Mucosa of descending colon (tissue), 3 donors: ENCODE measurements around the gene NLRX1. TPM values are rescaled to one million over a fixed set of nuclear protein-coding genes. Genes with fewer than 3 reads are reported as not detected.

ENCODE experiments used
- ATAC-seq: fragments of 200-7000 bp; cut with Tn5 transposase; one replicate; pipeline ENCODE4 v1.9.1; 2020; ENCODE audit warnings: mild to moderate bottlenecking, moderate library complexity
- DNase-seq, 3 donors: peaks; one replicate each; pipeline ENCODE4 v3.0.0-alpha.2; 2020
- H3K36me3 ChIP-seq: fragments of 200-600 bp; one replicate; pipeline ENCODE4 v1.8.0; 2021; ENCODE audit warnings: low read depth, mild to moderate bottlenecking
- H3K4me1 ChIP-seq: fragments of 200-600 bp; one replicate; pipeline ENCODE4 v1.8.0; 2021; ENCODE audit warnings: low read depth, mild to moderate bottlenecking
- H3K4me3 ChIP-seq: fragments of 200-600 bp; one replicate; pipeline ENCODE4 v1.8.0; 2021; ENCODE audit warnings: mild to moderate bottlenecking
- H3K9me3 ChIP-seq: fragments of 200-600 bp; one replicate; pipeline ENCODE4 v1.8.0; 2021; ENCODE audit warnings: mild to moderate bottlenecking
- CTCF ChIP-seq: fragments of 200-600 bp; IDR thresholded peaks from one replicate; pipeline ENCODE4 v1.8.0; 2022; ENCODE audit warnings: antibody characterized with exemption, mild to moderate bottlenecking
- intact Hi-C, 2 donors: fragments of 100-400 bp; cut with DNase I in 1 of 2; cut with micrococcal nuclease in 1 of 2; formaldehyde crosslinking; loops; one replicate each; pipeline versions ENCODE4 v1.11.0 to v1.11.1; 2022; cut with DNase I, micrococcal nuclease
- total RNA-seq, 3 donors: library from RNA; stranded (reverse); fragmentation: NEBNext Ultra II Directional in 2 of 3; extraction: Animal tissue kit (Norgen Biotek cat#: 25700) in 2 of 3; gene quantifications; one replicate each; pipeline versions ENCODE4 v1.2.1 to v1.2.4, GENCODE V29; 2021 to 2023
- donor health status: DM: no; HTN: no; CAD: no; lungs with moderate emphysema.
- donor health status: DM: no; HTN: no; CAD: no.
- donor health status: DM: no; HTN: yes; CAD: no.

NLRX1 gene
- total RNA-seq, 3 donors from 2014 or later, result 14.1 to 19.3 (median 16.3) TPM

GRCh38 chr11:119144825-119145486, 23.6 kb upstream of the NLRX1 start:
- H3K9me3 ChIP-seq, result no peaks in the 10 kb centered on the region
- peak; percentile 67 to 84 (median 72) for DNase-seq
- peak; percentile 45 for TF ChIP-seq CTCF
- ATAC-seq, result peak; percentile 91
- intact Hi-C loops, result no loop called here
- no peaks in the 10 kb centered on the region for H3K36me3 ChIP-seq
- H3K4me1 ChIP-seq, result peaks cover 12% of the 10 kb centered on the region
- no peak overlapping the region for H3K4me3 ChIP-seq

DNA sequence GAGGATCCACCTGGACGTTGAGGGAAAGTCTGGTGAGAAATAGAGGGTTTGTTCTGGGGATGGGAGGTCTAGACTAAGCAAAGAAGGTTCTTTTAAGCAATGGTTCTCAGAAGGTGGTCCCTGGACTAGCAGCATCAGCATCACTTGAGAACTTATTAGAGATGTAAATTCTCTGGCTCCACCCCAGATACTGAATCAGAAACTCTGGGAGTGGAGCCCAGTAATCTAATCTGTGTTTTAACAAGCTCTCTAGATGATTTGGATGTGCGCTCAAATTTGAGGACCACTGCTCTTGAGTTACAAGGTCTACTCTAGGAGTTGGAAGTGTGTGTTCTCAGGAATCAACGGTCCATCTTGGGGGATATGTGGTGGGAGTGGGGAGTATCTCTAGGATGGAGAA, 23.0 kb upstream of the NLRX1 start:
- intact Hi-C loops, result no loop called here
- ATAC-seq (no peak), DNase-seq (no peak)
- Histone ChIP-seq H3K4me1 (peaks cover 12% of the 10 kb centered on the region), H3K36me3 (no peaks in the 10 kb centered on the region), H3K9me3 (no peaks in the 10 kb centered on the region), H3K4me3 (no peak overlapping the region)
- TF ChIP-seq CTCF, result no peak

- TF ChIP-seq CTCF, result no peak
- intact Hi-C loops, result no loop called here
- no peaks in the 10 kb centered on the region for H3K9me3 ChIP-seq
- DNase-seq (peak in 1 of 3 donors; percentile 17), ATAC-seq (no peak)
- peaks cover 12% of the 10 kb centered on the region for H3K4me1 ChIP-seq
- no peaks in the 10 kb centered on the region for H3K36me3 ChIP-seq
- no peak overlapping the region for H3K4me3 ChIP-seq
Observed at GRCh38 chr11:119147604-119148333, 20.8 kb upstream of the NLRX1 start.

- intact Hi-C loops, result no loop called here
- H3K9me3 ChIP-seq, result no peaks in the 10 kb centered on the region
- no peak overlapping the region for H3K4me3 ChIP-seq
- no peaks in the 10 kb centered on the region for H3K36me3 ChIP-seq
- DNase-seq, result no peak
- peaks cover 12% of the 10 kb centered on the region for H3K4me1 ChIP-seq
- no peak for TF ChIP-seq CTCF
- ATAC-seq, result no peak
Observed at GRCh38 chr11:119148720-119149017, 19.9 kb upstream of the NLRX1 start.

GRCh38 chr11:119149018-119149785, 19.3 kb upstream of the NLRX1 start, which contains the start of gene ABCG4:
Gene ABCG4, plus strand, starts transcription at chr11:119149052. Its CDS starts 914 bp downstream, at chr11:119149966.
- Histone ChIP-seq H3K4me1 (peaks cover 12% of the 10 kb centered on the region), H3K4me3 (no peak within 1 kb of the TSS), H3K9me3 (no peaks in the 10 kb centered on the region), H3K36me3 (no peaks in the 10 kb centered on the region)
- TF ChIP-seq CTCF, result no peak
- ATAC-seq, result peak; percentile 54
- intact Hi-C loops, result no loop called here
- peak in 2 of 3 donors; percentile 19 to 39 for DNase-seq
